ENCODE results near the gene PROM1.

Gene PROM1

DNA sequence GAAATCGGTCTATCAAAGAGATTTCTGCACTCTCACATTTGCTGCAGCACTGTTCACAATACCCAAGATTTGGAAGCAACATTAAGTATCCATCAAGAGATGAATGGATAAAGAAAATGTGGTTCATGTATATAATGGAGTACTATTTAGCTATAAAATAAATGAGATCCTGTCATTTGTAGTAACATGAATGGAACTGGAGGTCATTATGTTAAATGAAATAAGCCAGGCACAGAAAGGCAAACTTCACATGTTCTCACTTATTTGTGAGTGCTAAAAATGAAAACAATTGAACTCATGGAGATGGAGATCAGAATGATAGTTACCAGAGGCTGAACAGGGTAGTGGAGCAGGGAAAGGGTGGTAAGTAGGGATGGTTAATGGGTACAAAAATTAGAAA is 17.0 kb upstream of the PROM1 start:
- no peaks in the 10 kb centered on the region for H3K9me3 ChIP-seq (ENCODE audit: low read length)
- no peaks in the 10 kb centered on the region for H3K36me3 ChIP-seq (ENCODE audit: insufficient read depth, low read length)
- no peak overlapping the region for H3K4me3 ChIP-seq (ENCODE audit: low read depth, low read length, poor library complexity, severe bottlenecking)
- H3K9me2 ChIP-seq (ENCODE audit: low read depth, low read length), result no peaks in the 10 kb centered on the region
- H3K4me1 ChIP-seq (ENCODE audit: insufficient read depth, low read length, severe bottlenecking), result no peaks in the 10 kb centered on the region
- no peak overlapping the region for H3K9ac ChIP-seq (ENCODE audit: low read length)
- no peaks in the 10 kb centered on the region for H3F3A ChIP-seq (ENCODE audit: insufficient read depth, low read length)
- H3K4me2 ChIP-seq (ENCODE audit: low read length), result no peak overlapping the region
- H3K27ac ChIP-seq (ENCODE audit: low read depth, low read length, poor library complexity, severe bottlenecking), result no peak overlapping the region
- H2AFZ ChIP-seq (ENCODE audit: low read length), result no peak overlapping the region
- H3K27me3 ChIP-seq (ENCODE audit: insufficient read depth, low read length), result no peaks in the 10 kb centered on the region
- no peaks in the 10 kb centered on the region for H4K20me1 ChIP-seq (ENCODE audit: insufficient read depth, low read length)
- TF ChIP-seq CTCF (IDR thresholded peaks at IDR 0.05; ENCODE audit: low read length), result no peak
- TF ChIP-seq EZH2 (IDR thresholded peaks at IDR 0.05; ENCODE audit: borderline replicate concordance, low read length), result no peak
- H3K79me2 ChIP-seq (ENCODE audit: insufficient read depth, low read length), result no peaks in the 10 kb centered on the region

DNA sequence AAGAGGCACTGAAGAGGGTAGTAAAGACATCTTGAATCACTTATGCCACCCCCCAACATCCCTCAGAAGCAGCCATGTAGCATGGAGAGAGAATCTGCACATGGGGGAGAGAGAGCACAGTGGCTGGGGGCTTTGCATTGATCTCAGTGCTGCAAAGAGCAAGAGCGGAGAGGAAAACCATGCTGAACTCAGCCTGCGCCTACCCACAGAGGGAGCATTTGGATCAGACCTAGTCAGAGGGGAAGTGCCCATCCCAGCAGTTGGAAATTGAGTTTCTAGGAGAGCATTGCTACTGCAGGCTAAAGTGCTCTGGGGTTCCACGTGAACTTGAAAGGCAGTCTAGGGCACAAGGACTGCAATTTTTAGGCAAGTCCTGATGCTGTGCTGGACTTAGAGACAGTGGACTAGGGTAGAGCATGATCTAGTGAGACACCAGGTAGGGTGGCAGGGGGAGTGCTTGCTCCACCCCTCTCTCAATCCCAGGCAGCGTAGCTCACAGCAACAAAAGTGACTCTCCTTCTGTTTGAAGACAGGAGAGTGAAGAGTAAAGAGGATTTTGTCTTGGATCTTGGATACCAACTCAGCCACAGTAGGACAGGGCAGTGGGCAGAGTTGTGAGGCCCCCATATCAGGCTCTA is 9.0 kb upstream of the PROM1 start:
- Histone ChIP-seq H3K9me2 (ENCODE audit: low read depth, low read length) (no peaks in the 10 kb centered on the region), H3K9me3 (ENCODE audit: low read length) (no peaks in the 10 kb centered on the region), H3K27ac (ENCODE audit: low read depth, low read length, poor library complexity, severe bottlenecking) (no peak overlapping the region), H3K4me3 (ENCODE audit: low read depth, low read length, poor library complexity, severe bottlenecking) (no peak overlapping the region), H3K79me2 (ENCODE audit: insufficient read depth, low read length) (no peaks in the 10 kb centered on the region), H2AFZ (ENCODE audit: low read length) (no peak overlapping the region), H3K4me1 (ENCODE audit: insufficient read depth, low read length, severe bottlenecking) (no peaks in the 10 kb centered on the region), H3K36me3 (ENCODE audit: insufficient read depth, low read length) (no peaks in the 10 kb centered on the region), H4K20me1 (ENCODE audit: insufficient read depth, low read length) (no peaks in the 10 kb centered on the region), H3K27me3 (ENCODE audit: insufficient read depth, low read length) (no peaks in the 10 kb centered on the region), H3K4me2 (ENCODE audit: low read length) (no peak overlapping the region), H3F3A (ENCODE audit: insufficient read depth, low read length) (no peaks in the 10 kb centered on the region), H3K9ac (ENCODE audit: low read length) (no peak overlapping the region)
- TF ChIP-seq EZH2 (IDR thresholded peaks at IDR 0.05; ENCODE audit: borderline replicate concordance, low read length) (no peak), CTCF (IDR thresholded peaks at IDR 0.05; ENCODE audit: low read length) (no peak)

GRCh38 chr4:16090096-16090705 is 6.4 kb upstream of the PROM1 start:
- H3K4me1 ChIP-seq (ENCODE audit: insufficient read depth, low read length, severe bottlenecking), result no peaks in the 10 kb centered on the region
- H3K36me3 ChIP-seq (ENCODE audit: insufficient read depth, low read length), result no peaks in the 10 kb centered on the region
- no peak overlapping the region for H3K4me3 ChIP-seq (ENCODE audit: low read depth, low read length, poor library complexity, severe bottlenecking)
- no peaks in the 10 kb centered on the region for H3K27me3 ChIP-seq (ENCODE audit: insufficient read depth, low read length)
- no peaks in the 10 kb centered on the region for H3K9me3 ChIP-seq (ENCODE audit: low read length)
- H3K9me2 ChIP-seq (ENCODE audit: low read depth, low read length), result no peaks in the 10 kb centered on the region
- no peaks in the 10 kb centered on the region for H3K79me2 ChIP-seq (ENCODE audit: insufficient read depth, low read length)
- no peak overlapping the region for H3K4me2 ChIP-seq (ENCODE audit: low read length)
- H3K9ac ChIP-seq (ENCODE audit: low read length), result no peak overlapping the region
- H3K27ac ChIP-seq (ENCODE audit: low read depth, low read length, poor library complexity, severe bottlenecking), result no peak overlapping the region
- no peaks in the 10 kb centered on the region for H3F3A ChIP-seq (ENCODE audit: insufficient read depth, low read length)
- H2AFZ ChIP-seq (ENCODE audit: low read length), result no peak overlapping the region
- H4K20me1 ChIP-seq (ENCODE audit: insufficient read depth, low read length), result no peaks in the 10 kb centered on the region
- TF ChIP-seq EZH2 (IDR thresholded peaks at IDR 0.05; ENCODE audit: borderline replicate concordance, low read length) (no peak), CTCF (IDR thresholded peaks at IDR 0.05; ENCODE audit: low read length) (no peak)

All from OCI-LY1 (cell line).